Stimulated activated CD4-positive, alpha-beta T cell treated with anti-CD3 and anti-CD28 coated beads, TNF-alpha, amount 100 ng/mL, for 24 hours (primary cell): ENCODE measurements around the gene TMEM179.

Experiments used
- DNase-seq, 3 experiments: peaks; one replicate each; pipeline ENCODE4 v3.0.0-alpha.2; 2020; ENCODE audit warnings: low read depth in 3 of 3

Gene TMEM179

DNA sequence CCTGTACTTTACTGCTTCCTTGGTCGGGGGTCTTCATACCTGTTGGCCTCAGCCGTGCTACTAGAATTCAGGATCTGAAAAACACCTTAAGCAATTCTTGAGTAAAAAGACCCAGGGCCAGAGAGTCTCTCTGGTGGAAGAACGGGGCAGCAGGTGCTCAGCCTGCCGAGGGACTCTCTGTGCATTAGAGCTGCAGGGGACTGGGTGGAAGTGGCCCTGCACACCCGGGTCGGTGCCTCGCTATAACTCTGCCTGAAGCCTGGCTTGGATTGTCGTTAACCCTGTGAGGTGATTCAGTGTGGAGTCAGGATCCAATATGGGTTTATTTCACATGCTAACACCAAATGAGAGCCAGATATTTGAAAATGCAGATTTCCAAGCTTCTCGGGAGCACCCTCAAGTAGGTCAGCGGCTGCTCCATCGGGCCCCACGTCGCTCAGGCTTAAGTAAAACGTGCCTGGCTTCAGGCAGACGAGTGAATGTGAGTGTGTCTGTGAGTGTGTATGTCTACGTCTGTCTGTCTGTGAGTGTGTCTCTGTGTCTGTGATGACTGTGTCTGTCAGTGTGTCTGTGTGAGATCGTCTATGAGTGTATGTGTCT is 60.1 kb downstream of the TMEM179 start:
- no peak for DNase-seq

DNA sequence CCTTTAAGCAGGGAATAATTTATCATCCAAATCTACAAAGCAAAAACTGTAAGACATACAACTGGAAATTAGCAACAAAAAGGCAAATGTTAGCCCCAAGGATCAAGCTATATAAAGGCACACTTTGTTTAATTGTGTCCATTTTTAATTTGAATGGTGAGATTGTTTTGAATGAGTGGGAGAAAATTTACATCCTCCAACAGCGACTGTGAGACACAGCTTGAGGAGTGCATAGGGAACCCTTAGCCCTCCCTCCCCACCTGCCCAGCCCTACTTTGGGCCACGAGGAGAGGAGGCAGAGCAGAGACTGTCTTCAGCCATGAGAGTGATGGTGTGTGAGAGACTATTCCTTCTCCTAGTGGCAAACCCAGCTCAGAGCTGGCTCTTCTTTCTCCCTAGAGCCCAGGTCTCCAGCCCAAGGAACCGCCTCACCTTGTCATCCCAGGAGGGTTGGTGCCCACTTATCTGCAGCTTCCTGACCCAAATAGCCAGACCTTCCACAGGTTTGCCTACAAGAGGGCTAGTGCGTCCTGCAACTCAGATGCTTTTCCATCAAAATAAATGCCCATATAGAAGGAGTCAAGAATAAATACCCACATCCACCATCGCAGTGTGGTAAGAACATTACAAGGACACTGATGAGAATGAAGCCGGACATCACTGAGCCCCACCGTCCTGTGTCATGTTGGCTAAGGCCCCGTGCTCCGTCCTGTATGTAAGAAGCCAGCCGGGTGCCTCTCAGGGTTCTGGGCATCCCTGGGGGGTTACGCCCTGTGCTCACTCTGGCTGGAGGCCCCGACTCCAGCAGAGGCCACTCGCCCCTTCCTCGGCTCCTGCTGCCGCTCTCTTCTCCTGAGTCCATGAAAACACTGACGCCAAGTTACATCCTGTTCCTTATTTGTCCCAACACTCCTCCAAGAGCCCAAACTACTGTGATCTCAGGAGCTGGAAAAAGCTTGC is 61.4 kb downstream of the TMEM179 start:
- DNase-seq, result no peak

DNA sequence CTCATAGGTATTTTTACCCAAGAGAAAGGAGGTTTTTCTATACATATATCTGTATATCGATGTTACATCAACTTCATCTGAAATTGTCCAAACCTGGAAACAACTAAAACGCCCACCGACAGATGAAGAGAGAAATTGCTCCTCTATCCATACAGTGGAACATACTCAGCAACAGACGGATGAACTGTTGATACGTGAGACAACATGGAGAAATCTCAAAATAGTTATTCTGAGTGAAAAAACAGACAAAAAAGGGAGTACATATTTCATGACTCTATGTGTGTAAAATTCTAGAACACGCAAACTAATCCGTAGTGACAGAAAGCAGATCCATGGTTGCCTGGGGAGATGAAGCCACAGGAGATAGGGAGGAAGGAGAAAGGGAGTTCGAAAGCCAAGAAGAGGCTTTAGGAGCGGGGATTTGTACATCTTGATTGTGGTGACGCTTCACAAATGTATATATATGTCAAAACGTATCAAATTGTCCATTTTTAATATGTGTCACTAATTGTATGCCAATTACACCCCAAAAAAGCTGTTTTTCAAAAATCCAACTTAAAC is 62.6 kb downstream of the TMEM179 start:
- DNase-seq, result no peak
